ENCODE results near the gene SAMM50.

The SAMM50 gene

DNA sequence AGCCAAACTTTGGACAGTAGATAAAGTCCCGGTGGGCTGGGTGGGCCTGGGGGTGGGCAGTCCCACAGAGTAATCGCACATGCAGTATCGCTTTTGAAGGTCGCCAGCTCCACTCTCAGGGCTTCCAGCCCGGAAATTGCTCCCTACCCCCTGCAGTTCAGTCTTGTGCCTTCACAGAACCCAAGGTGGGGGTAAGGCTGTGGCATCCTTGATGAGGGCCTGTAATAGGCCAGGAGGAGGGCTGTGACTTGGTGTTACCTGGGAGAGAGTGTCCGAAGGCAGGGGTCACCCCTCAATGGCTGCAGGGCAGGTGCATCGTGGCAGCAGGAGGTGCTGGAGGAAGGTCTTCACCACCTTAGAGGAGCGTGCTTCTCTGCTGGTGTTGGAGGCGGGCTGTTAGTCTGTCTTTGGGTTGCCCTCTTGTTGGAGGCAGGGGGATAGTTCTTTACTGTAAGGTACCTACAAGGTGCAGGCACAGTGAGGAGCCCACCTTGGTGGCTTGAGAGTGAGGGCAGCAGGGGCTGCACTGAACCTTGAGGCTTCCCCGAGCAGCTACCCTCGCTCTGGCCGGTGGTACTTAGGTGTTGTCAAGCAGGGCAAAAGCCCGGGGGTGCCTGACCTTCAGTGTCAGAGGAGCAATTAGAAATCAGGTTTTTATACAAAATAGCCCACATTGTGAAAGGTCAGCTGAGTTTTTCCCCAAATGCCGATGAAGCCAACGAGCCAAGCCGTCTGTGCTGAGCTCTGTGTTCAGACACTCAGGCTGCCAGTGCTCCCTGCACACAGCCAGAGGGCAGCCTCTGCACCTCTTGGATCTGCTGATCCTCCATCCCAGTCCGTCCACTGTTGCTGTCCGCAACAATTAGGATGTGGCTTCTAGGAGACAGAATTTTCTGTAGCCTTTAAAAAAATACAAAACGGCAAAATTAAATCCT lies 21.9 kb downstream of the SAMM50 start:
- TF ChIP-seq ZNF274 (IDR thresholded peaks at IDR 0.05; ENCODE audit: low read depth, low read length) = no peak
- no peak overlapping the region for H3K4me3 ChIP-seq (ENCODE audit: low read length)

DNA sequence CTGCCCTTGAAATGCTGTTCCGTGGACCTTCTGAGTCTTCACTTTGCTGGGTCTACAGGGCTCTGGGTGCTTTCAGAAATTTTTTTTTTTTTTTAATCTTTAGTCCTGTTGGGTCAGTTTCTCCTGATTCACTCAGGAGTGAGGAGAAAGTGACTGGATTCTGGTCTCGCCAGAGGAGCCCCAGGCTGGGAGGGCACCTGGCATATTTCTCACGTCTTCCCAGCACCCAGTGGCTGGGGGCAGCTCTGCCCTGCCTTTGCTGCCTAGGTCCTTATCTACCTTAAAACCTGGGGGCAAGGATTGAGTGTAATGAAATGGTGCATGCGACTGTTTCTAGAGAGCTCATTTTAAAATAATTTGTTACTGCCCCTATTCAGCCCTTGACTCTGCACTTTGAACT lies 23.3 kb downstream of the SAMM50 start:
- no peak overlapping the region for H3K4me3 ChIP-seq (ENCODE audit: low read length)
- TF ChIP-seq ZNF274 (IDR thresholded peaks at IDR 0.05; ENCODE audit: low read depth, low read length) = no peak

DNA sequence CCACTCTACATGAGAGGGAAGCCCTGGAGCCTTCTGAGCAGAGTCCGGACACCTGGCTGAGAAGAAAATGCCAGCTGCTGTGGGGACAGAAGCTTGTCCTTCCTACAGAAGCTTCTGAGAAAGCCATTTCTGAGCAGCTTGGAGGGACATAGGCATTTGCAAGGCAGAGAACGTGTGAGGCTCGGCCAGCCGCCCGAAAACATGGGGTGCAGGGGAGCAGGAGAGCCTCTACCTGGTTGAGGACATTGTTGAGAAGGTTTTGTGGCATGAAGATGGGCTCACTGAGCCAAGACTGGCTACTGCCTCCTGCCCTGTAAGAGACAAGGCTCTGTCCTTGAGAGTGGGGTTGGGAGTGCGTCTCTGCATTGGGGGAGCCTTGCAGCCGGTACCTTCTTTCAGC lies 25.3 kb downstream of the SAMM50 start:
- H3K4me3 ChIP-seq (ENCODE audit: low read length) = no peak overlapping the region
- TF ChIP-seq ZNF274 (IDR thresholded peaks at IDR 0.05; ENCODE audit: low read depth, low read length) = no peak

DNA sequence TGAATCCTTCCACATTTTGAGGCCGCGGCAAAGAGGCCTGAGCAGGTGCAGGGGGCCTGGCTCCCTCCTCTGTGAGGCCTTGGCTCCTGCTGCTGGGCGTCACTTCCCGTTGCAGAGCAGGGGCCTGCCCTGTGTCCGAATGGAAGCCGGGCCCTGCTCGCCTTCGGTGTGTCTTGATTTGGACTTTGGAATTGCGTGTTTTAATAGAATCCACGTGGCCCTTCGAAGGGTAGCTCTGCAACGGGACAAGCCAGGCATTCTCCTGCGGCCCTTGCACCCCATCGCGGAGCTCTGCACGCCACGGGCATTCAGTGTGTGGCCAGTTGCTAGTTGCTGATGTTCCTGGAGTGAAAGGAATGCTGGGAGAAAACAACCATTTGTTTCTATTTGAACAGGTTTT lies 25.8 kb downstream of the SAMM50 start:
- TF ChIP-seq ZNF274 (IDR thresholded peaks at IDR 0.05; ENCODE audit: low read depth, low read length) = no peak
- H3K4me3 ChIP-seq (ENCODE audit: low read length) = no peak overlapping the region

DNA sequence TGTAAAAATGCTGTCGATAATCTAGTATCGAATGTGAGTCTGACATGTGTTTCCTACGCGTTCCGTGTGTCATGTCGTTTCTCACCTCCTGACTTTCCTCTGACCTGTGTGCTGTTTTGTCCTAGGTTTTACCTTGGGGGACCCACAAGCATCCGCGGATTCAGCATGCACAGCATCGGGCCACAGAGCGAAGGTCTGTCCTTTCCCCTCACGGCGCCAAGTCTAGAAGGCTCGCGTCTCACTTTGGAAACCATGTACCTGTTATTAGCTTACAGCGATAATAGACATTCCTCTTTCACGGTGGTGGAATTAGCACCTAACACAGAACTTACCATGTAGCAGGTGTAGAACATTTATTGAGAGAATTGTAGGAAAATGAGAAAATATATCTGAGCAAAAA lies 28.6 kb downstream of the SAMM50 start:
- H3K4me3 ChIP-seq (ENCODE audit: low read length) = no peak overlapping the region
- no peak for TF ChIP-seq ZNF274 (IDR thresholded peaks at IDR 0.05; ENCODE audit: low read depth, low read length)

DNA sequence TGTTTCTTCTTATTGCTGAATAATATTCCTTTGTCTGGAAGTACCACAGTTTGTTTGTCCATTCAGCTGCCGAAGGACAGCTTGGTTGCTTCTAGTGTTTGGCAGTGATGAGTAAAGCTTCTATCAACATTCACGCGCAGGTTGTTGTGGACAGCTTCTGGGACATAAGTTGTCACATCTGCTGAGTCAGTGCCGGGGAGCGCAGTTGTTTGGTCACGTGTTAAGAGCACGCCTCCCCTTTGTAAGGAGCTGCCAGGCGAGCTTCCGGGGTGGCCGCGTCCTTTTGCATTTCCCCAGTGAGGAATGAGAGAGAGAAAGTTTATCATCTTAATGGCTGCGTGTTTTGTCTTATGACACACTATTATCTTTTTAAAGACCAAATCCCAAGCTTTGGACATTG lies 30.3 kb downstream of the SAMM50 start:
- no peak for TF ChIP-seq ZNF274 (IDR thresholded peaks at IDR 0.05; ENCODE audit: low read depth, low read length)

DNA sequence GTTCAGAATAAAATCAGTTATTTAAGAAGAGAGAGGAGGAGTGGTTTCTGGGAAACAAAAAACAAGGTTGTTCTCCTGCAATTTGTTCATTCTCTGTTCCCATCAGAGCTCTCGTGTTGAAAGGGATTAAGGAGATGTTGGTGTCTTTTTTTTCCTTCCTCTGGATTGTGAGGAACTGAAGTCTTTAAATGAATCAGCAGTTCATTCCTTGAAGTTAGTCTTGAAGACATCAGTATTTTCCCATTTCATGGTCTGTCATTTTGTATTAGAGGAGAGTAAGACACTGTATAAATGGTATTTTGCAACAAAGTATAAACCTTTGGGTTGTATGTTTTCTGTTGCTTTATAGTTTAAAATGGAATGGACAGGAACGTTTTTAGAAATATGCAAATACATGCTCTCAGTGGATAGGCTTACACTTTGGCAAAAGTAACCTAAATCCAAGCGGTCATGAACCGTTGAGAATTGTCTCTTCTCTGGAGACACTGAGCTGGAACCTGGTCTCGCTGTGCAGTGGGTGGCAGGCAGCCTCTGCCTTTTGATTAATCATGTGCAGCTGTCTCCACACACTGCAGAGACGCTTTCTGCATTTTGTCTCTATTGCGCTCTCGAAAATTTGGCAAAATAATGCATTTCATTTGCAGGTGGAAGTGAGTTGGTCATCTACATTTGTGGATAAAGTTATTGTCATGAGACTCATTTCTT lies 33.0 kb downstream of the SAMM50 start:
- no peak for TF ChIP-seq ZNF274 (IDR thresholded peaks at IDR 0.05; ENCODE audit: low read depth, low read length)

More for the DNA sequence above, 30.3 kb downstream of the SAMM50 start:
- no peak overlapping the region for H3K4me3 ChIP-seq (ENCODE audit: low read length)

DNA sequence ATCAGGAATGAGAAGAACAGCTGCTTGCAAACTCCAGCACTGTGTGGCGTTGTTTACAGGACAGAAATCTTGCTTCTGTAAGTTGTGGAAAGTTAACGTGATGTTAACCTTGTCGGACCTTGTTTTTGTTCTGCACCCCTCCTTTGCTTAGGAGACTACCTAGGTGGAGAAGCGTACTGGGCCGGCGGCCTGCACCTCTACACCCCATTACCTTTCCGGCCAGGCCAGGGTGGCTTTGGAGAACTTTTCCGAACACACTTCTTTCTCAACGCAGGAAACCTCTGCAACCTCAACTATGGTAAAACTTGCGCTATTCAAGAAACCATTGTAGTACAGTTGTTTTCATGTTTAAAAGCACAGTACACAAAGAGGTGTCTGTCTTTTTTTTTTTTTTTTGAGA lies 33.7 kb downstream of the SAMM50 start:
- H3K4me3 ChIP-seq (ENCODE audit: low read length) = no peak overlapping the region
- no peak for TF ChIP-seq ZNF274 (IDR thresholded peaks at IDR 0.05; ENCODE audit: low read depth, low read length)

More for the DNA sequence above, 33.0 kb downstream of the SAMM50 start:
- H3K4me3 ChIP-seq (ENCODE audit: low read length) = no peak overlapping the region

DNA sequence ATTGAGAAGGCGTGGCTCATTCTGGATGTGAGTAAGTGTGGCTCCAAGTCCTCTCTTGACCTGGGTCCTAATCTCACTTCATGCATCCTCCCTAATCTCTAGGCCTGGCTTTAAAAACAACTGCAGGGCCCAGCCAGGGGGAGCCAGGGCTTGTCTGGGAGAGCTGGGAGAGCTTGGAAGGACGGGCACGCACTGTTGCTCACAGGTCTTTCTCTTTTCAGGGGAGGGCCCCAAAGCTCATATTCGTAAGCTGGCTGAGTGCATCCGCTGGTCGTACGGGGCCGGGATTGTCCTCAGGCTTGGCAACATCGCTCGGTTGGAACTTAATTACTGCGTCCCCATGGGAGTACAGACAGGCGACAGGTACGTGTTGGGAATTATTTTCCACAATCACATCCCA lies 34.8 kb downstream of the SAMM50 start:
- H3K4me3 ChIP-seq (ENCODE audit: low read length) = no peak overlapping the region
- TF ChIP-seq ZNF274 (IDR thresholded peaks at IDR 0.05; ENCODE audit: low read depth, low read length) = no peak

DNA sequence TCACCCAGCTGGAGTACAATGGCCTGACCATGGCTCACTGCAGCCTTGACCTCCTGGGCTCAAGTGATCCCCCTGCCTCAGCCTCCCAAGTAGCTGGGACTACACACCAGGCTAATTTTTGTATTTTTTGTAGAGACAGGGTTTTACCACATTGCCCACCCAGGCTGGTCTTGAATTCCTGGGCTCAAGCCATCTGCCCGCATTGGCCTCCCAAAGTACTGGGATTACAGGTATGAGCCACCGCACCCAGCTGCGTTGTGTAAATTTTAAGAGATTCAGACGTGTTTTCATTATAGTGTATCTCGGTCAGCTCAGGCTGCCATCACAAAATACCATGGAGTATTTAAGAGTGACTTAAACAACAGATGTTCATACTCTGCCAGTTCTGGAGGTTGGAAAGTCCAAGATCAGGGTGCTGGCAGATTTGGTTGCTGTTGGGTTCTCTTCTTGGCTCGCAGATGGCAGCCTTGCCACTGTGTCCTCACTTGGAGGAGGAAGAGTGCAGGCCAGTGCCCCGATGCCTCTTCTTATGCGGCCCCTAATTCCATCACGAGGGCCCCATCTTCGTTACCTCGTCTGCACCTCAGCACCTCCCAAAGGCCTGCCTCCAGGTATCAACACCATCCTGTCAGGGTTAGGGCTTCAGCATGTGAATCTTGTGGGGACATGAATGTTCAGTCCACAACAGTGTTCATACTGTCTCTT lies 36.2 kb downstream of the SAMM50 start:
- no peak for TF ChIP-seq ZNF274 (IDR thresholded peaks at IDR 0.05; ENCODE audit: low read depth, low read length)
- H3K4me3 ChIP-seq (ENCODE audit: low read length) = no peak overlapping the region

DNA sequence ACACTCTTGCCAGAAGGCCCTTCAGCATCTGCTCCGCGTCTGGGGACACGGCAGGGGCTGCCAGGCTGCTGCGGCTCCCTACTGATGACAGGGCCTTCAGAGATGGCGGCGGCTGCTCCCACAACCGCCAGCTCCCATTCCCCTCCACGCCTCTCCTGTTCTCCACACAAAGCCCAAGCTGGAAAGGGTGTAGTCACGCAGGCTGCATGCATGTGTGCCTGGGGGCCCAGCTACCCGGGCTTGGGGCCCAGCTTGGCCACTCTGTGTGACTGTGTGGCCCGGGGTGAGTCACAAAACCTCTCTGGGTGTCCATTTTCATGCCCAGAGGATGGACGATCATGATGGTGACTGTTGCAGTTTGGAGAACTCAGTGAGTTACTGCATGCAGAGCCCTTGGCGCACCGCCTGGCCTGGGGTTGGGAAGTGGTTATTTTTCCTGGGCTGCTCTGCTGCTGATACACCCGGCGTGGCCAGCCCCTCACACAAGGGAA lies 37.1 kb downstream of the SAMM50 start:
- no peak overlapping the region for H3K4me3 ChIP-seq (ENCODE audit: low read length)
- TF ChIP-seq ZNF274 (IDR thresholded peaks at IDR 0.05; ENCODE audit: low read depth, low read length) = no peak

DNA sequence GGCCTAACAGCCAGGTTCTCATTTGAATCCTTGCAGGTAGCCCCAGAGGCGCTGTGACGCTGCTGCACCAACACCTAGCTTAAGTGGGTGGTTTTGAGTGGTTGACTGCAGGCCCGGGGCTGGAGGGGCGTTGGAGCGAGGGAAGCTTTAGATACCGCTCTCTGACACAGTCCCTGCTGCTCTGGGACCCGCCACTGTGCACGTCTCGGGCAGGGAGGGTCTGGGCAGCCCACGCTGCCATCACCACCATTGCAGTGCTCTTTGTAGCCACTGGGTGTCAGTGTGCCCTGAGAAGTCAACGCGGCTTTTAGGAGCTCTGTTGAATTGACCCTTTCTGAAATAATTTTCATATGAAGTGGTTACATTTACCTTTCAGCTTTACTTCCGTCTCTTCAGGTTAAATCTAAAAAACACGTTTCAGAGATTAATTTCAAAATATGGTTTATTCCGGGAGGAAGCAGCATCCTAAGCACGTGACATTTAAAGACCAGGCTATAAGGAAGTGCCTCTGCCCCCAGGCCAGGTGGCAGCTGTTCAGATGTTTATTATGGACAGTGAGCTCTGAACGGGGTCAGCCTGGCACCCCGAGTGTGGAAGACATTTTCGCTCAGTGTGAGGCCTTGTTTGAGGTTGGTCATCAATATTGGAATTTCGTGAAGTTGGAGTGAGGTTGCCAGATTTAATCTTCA lies 38.0 kb downstream of the SAMM50 start:
- no peak overlapping the region for H3K4me3 ChIP-seq (ENCODE audit: low read length)
- no peak for TF ChIP-seq ZNF274 (IDR thresholded peaks at IDR 0.05; ENCODE audit: low read depth, low read length)

DNA sequence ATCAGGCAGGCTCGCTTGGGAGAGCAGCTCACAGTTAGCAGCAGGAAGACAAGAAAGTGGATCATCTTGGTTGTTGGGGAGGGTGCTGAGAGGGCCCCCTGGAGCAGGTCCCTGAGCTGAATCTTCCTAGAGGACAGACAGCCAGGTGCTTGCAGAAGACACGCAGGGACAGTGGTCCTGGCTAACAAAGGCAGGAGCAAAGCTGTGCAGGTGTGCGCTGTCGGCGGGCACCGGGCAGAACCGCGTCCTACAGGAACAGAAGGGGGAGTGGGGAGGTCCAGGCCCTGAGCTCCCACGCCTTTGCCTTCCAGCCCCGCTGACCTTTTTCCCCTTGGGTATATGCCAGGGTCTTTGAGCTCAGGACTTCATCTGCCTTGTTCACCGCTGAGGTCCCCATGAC lies 38.8 kb downstream of the SAMM50 start:
- H3K4me3 ChIP-seq (ENCODE audit: low read length) = no peak overlapping the region
- no peak for TF ChIP-seq ZNF274 (IDR thresholded peaks at IDR 0.05; ENCODE audit: low read depth, low read length)

DNA sequence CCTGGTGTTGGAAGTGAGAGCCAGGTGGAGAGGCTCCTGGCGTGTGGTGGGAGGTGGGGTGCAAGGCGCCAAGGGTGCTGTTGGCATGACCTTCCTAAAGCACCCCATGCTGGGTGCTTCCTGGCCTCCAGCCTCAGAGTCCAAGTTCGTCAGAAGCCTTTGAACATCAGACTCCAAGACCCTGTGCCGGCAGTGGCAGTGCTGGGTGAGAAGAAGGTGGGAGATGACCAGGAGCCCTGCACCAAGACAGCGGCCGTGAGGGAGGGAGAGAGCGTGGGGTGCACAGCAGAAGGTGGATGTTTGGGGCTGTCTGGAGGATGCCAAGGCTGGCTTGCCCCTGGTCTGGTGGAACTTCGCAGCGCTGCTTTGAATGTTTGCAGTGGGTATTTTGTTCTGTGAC lies 39.2 kb downstream of the SAMM50 start:
- no peak overlapping the region for H3K4me3 ChIP-seq (ENCODE audit: low read length)
- TF ChIP-seq ZNF274 (IDR thresholded peaks at IDR 0.05; ENCODE audit: low read depth, low read length) = no peak
